GM19035 (cell line): ENCODE data around the gene INTU.
"Not testable (repeated sequence)": the region's sequence is repeated elsewhere in the genome, so short reads cannot be mapped to it uniquely, and the experiment has no call there.

ENCODE experiments used
- ATAC-seq: cut with Tn5 transposase; IDR thresholded peaks from one replicate; pipeline ENCODE4 v1.9.1; 2021; ENCODE audit not compliant: unreplicated experiment

INTU gene

GRCh38 chr4:127632420-127633403, at the start of gene INTU:
TSS of gene INTU (plus strand) at chr4:127632957. CDS start at chr4:127633035, 78 bp downstream.
- ATAC-seq = peak; percentile 92

- ATAC-seq = not testable (repeated sequence)
These were observed 46.3 kb upstream of the INTU start for GRCh38 chr4:127586496-127586895.

- ATAC-seq = peak; percentile 100
These were observed 45.7 kb upstream of the INTU start for GRCh38 chr4:127586922-127587571.

GRCh38 chr4:127589153-127589552, 43.6 kb upstream of the INTU start:
- ATAC-seq = not testable (repeated sequence)

- ATAC-seq = no peak
These were observed 34.1 kb upstream of the INTU start for GRCh38 chr4:127598656-127599055.

- ATAC-seq = no peak
These were observed 31.7 kb upstream of the INTU start for GRCh38 chr4:127601029-127601428.

- ATAC-seq = no peak
These were observed 27.6 kb upstream of the INTU start for GRCh38 chr4:127604949-127605709.

- ATAC-seq = no peak
These were observed 25.9 kb upstream of the INTU start for GRCh38 chr4:127606823-127607222.

- no peak for ATAC-seq
These were observed 23.3 kb upstream of the INTU start for GRCh38 chr4:127609484-127609883.

GRCh38 chr4:127610488-127610887, 22.3 kb upstream of the INTU start:
- ATAC-seq = no peak

- ATAC-seq = no peak
These were observed 15.9 kb upstream of the INTU start for GRCh38 chr4:127616898-127617297.

- no peak for ATAC-seq
These were observed 14.3 kb upstream of the INTU start for GRCh38 chr4:127618427-127618826.

GRCh38 chr4:127622621-127622920, 10.2 kb upstream of the INTU start:
- ATAC-seq = no peak

- no peak for ATAC-seq
These were observed 9.6 kb upstream of the INTU start for GRCh38 chr4:127622921-127623796.

- ATAC-seq = no peak
These were observed 9.0 kb upstream of the INTU start for GRCh38 chr4:127623797-127624083.

GRCh38 chr4:127624173-127624572, 8.6 kb upstream of the INTU start:
- no peak for ATAC-seq

- no peak for ATAC-seq
These were observed 3.4 kb upstream of the INTU start for GRCh38 chr4:127629371-127629770.

- no peak for ATAC-seq
These were observed 2.6 kb upstream of the INTU start for GRCh38 chr4:127630152-127630551.

- no peak for ATAC-seq
These were observed 1.3 kb upstream of the INTU start for GRCh38 chr4:127631420-127631819.

- ATAC-seq = no peak
These were observed 1.4 kb downstream of the INTU start for GRCh38 chr4:127634181-127634580.

- no peak for ATAC-seq
These were observed 8.8 kb downstream of the INTU start for GRCh38 chr4:127641524-127641923.
